ENCODE results near the gene WFIKKN1.

DNA sequence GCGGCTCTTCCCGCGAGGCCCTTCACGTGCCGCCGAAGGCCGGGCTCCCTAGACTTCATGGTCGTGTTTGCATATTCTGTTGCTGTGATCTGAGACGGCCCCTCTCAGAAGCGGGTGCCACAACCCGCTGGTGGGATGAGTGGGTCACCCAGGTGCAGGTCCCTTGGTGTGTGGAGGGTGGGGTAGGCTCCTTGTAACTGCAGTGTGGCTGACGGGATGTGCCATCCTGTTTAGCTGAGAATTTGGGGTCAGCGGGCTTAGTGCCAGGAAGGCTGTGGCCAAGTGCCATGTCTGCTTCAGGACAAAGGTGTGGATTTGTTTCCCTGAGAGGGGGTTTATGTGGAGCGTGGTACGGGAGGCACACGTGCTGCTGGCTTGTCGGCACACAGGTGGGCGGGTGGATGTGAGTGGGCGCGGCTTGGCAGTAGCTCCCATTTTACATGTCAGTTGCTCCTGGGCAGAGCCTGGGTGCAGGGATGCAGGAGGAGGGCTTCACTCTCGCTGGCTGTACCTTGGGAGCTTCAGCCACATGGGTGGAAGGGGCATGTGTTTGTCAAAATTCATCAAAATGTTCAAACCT lies 9.2 kb upstream of the WFIKKN1 start:
- TF ChIP-seq, protein P1, sequence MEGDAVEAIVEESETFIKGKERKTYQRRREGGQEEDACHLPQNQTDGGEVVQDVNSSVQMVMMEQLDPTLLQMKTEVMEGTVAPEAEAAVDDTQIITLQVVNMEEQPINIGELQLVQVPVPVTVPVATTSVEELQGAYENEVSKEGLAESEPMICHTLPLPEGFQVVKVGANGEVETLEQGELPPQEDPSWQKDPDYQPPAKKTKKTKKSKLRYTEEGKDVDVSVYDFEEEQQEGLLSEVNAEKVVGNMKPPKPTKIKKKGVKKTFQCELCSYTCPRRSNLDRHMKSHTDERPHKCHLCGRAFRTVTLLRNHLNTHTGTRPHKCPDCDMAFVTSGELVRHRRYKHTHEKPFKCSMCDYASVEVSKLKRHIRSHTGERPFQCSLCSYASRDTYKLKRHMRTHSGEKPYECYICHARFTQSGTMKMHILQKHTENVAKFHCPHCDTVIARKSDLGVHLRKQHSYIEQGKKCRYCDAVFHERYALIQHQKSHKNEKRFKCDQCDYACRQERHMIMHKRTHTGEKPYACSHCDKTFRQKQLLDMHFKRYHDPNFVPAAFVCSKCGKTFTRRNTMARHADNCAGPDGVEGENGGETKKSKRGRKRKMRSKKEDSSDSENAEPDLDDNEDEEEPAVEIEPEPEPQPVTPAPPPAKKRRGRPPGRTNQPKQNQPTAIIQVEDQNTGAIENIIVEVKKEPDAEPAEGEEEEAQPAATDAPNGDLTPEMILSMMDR (IDR thresholded peaks at IDR 0.05): no peak
- no peak for TF ChIP-seq EP300 (IDR thresholded peaks at IDR 0.05; ENCODE audit: low read depth)
- no peak for TF ChIP-seq POLR2AphosphoS5 (IDR thresholded peaks at IDR 0.05)
